HEK293T (cell line): ENCODE data around the gene CKM.

Source experiments
- CTCF ChIA-PET: fragments of 350-600 bp; formaldehyde crosslinking; extraction: SDS; loops from one replicate; lab custom pipeline; 2021; ENCODE audit warnings: antibody characterized with exemption, inconsistent platforms; lab: Yijun Ruan, JAX
- POLR2A ChIA-PET: fragments of 350-600 bp; formaldehyde crosslinking; extraction: SDS; loops from one replicate; lab custom pipeline; 2020; ENCODE audit warnings: antibody characterized with exemption, inconsistent platforms; lab: Yijun Ruan, JAX
- DNase-seq: peaks from one replicate; pipeline ENCODE4 v3.0.0; 2012; ENCODE audit warnings: mixed read lengths; ENCODE audit errors: extremely low spot score
- ARNT ChIP-seq: fragments of 450-650 bp; IDR thresholded peaks from 2 replicates; pipeline ENCODE4 v1.6.1; 2017; ENCODE audit warnings: mild to moderate bottlenecking
- BHLHE40 ChIP-seq: fragments of 450-650 bp; IDR thresholded peaks from 2 replicates; pipeline ENCODE4 v1.6.1; 2016; ENCODE audit warnings: mild to moderate bottlenecking, moderate library complexity, borderline replicate concordance
- CTBP1 ChIP-seq: fragments of 450-650 bp; IDR thresholded peaks from 2 replicates; pipeline ENCODE4 v1.6.1; 2016; ENCODE audit warnings: borderline replicate concordance
- ELF4 ChIP-seq: fragments of 450-650 bp; IDR thresholded peaks from 2 replicates; pipeline ENCODE4 v1.6.1; 2017; ENCODE audit warnings: antibody characterized with exemption
- FOXA1 ChIP-seq: fragments of 450-650 bp; IDR thresholded peaks from 2 replicates; pipeline ENCODE4 v1.6.1; 2016; ENCODE audit warnings: mild to moderate bottlenecking
- FOXK2 ChIP-seq: fragments of 450-650 bp; IDR thresholded peaks from 2 replicates; pipeline ENCODE4 v1.6.1; 2016; ENCODE audit warnings: mild to moderate bottlenecking
- FOXM1 ChIP-seq: fragments of 450-650 bp; IDR thresholded peaks from 2 replicates; pipeline ENCODE4 v1.6.1; 2017; ENCODE audit warnings: mild to moderate bottlenecking, borderline replicate concordance
- HDGF ChIP-seq: fragments of 450-650 bp; IDR thresholded peaks from 2 replicates; pipeline ENCODE4 v1.6.1; 2017; ENCODE audit warnings: antibody characterized with exemption, borderline replicate concordance
- L3MBTL2 ChIP-seq: fragments of 450-650 bp; conservative IDR thresholded peaks from 2 replicates; pipeline ENCODE4 v1.6.1; 2016; ENCODE audit warnings: mild to moderate bottlenecking
- LEF1 ChIP-seq: fragments of 450-650 bp; IDR thresholded peaks from 2 replicates; pipeline ENCODE4 v1.6.1; 2017; ENCODE audit warnings: mild to moderate bottlenecking, borderline replicate concordance
- NFRKB ChIP-seq: fragments of 450-650 bp; IDR thresholded peaks from 2 replicates; pipeline ENCODE4 v1.6.1; 2016; ENCODE audit warnings: mild to moderate bottlenecking, moderate library complexity
- SP1 ChIP-seq: fragments of 450-650 bp; IDR thresholded peaks from 2 replicates; pipeline ENCODE4 v1.6.1; 2017
- SUZ12 ChIP-seq: fragments of 450-650 bp; IDR thresholded peaks from 2 replicates; pipeline ENCODE4 v1.6.1; 2016; ENCODE audit warnings: mild to moderate bottlenecking
- TARDBP ChIP-seq: fragments of 450-650 bp; IDR thresholded peaks from 2 replicates; pipeline ENCODE4 v1.6.1; 2016
- ZNF384 ChIP-seq: fragments of 450-650 bp; IDR thresholded peaks from 2 replicates; pipeline ENCODE4 v1.6.1; 2016
- TF ChIP-seq, protein P1 (sequence below): fragments of 450-650 bp; IDR thresholded peaks from 2 replicates; pipeline ENCODE4 v1.6.1; 2016

Gene CKM

DNA sequence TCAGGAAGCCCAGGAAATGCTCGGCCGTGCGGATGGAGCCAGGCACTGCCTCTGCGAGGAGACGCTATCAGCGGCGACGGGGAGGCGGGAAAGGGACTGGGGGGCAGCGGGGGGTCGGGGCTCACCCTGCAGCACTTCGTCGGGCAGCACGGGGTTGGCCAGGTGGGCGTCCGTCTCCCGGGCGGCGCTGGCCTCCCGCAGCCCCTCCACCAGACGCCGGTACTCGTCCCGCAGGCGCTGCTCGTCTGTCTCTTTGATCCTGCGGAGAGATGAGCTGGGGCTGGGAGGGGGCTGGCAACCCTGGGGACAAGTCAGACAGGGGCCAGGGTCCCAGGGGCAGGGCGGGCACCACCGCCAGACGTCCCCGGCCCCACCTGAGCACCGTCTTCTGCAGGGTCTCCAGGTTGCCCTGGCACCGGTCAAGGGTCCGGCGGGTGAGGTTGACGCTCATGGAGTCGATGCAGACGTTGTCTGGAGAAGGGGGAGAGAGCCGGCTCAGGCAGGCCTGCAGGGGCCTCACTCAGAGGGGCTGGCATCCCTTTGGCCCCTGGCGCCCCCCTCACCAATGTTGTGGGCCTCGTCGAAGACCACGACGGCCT is 41.3 kb upstream of the CKM start:
- CTCF ChIA-PET, result no interaction called here
- POLR2A ChIA-PET, result no interaction called here
- TF ChIP-seq, protein P1, sequence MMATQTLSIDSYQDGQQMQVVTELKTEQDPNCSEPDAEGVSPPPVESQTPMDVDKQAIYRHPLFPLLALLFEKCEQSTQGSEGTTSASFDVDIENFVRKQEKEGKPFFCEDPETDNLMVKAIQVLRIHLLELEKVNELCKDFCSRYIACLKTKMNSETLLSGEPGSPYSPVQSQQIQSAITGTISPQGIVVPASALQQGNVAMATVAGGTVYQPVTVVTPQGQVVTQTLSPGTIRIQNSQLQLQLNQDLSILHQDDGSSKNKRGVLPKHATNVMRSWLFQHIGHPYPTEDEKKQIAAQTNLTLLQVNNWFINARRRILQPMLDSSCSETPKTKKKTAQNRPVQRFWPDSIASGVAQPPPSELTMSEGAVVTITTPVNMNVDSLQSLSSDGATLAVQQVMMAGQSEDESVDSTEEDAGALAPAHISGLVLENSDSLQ, result no peak
- TF ChIP-seq FOXA1, result no peak
- no peak for TF ChIP-seq NFRKB
- no peak for TF ChIP-seq TARDBP
- TF ChIP-seq ZNF384, result no peak
- no peak for TF ChIP-seq BHLHE40
- TF ChIP-seq FOXK2, result no peak
- no peak for TF ChIP-seq LEF1
- TF ChIP-seq L3MBTL2, result no peak
- TF ChIP-seq CTBP1, result no peak
- no peak for TF ChIP-seq ARNT
- TF ChIP-seq FOXM1, result no peak
- TF ChIP-seq SP1, result no peak
- DNase-seq, result no peak

DNA sequence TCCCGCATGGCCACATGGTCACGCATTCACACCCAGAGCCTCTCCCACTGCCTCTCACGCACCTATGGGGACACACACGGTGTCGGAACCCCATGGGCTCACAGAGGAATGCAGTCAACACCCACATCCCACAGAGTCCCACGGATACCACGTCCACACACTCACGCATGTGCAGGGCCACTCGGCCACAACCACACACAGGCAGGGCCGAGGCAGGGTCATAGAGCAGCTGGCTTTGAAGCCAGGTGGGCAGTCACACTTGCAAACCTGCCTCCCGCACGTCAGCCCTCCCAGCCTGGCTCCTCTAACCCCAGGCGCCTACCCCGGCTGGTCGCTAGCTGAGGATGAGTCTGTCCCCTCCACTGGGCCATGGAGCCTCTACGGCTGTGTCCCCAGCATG is 39.6 kb upstream of the CKM start:
- DNase-seq, result no peak
- ChIA-PET POLR2A (no interaction called here), CTCF (no interaction called here)
- TF ChIP-seq, protein P1, result no peak
- no peak for TF ChIP-seq ELF4
- no peak for TF ChIP-seq NFRKB
- no peak for TF ChIP-seq FOXA1

DNA sequence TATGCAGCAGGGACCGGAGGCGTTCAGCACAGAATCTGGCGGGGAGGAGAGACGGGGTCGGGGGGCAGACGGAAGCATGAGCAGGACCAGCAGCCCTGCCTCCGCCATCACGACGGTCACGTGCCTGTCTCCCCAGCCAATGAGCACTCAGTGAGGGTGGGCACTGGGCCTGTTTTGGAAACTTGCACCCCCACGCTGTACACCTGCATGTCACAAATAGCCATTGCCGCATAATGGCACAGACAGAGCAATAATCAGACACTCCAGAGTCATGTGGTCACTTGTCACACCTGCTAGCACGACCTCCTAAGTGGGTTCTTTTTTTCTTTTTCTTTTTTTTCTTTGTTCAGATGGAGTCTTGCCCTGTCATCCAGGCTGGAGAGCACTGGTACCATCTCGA is 38.9 kb upstream of the CKM start:
- ChIA-PET POLR2A (no interaction called here), CTCF (no interaction called here)
- no peak for DNase-seq
- no peak for TF ChIP-seq LEF1
- no peak for TF ChIP-seq ZNF384
- no peak for TF ChIP-seq SP1
- no peak for TF ChIP-seq NFRKB

DNA sequence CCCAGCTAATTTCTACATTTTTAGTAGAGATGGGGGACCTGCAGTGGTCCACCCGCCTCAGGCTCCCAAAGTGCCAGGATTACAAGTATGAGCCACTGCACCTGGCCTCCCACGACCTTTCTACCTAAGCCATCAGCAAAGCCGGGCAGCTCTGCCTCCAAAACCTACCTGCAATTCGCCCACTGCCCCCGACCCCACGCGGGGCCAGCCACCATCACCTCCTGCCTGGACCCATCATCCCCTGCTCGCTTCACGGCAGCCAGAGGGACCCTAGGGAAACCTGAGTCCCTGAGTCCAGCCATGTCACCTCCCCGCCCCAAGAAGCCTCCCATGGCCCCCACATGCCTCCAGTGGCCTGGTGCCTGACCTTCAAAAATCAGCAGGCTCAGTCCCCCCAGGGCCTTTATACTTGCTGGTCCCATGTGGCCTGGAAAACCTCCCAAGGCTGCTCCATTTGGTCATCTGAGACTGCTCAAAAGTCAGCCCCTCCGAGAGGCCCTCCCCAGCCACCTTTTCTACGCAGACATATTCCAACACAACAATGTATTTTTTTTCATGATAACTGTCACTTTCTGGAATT is 35.6 kb upstream of the CKM start:
- ChIA-PET POLR2A (no interaction called here), CTCF (no interaction called here)
- TF ChIP-seq HDGF, result no peak
- TF ChIP-seq ARNT, result no peak
- no peak for TF ChIP-seq TARDBP
- TF ChIP-seq FOXA1, result no peak
- no peak for TF ChIP-seq BHLHE40
- no peak for TF ChIP-seq LEF1
- TF ChIP-seq SUZ12, result no peak
- TF ChIP-seq FOXM1, result no peak
- TF ChIP-seq L3MBTL2, result no peak
- no peak for TF ChIP-seq FOXK2
- no peak for TF ChIP-seq NFRKB
- TF ChIP-seq ZNF384, result no peak
- DNase-seq, result no peak

DNA sequence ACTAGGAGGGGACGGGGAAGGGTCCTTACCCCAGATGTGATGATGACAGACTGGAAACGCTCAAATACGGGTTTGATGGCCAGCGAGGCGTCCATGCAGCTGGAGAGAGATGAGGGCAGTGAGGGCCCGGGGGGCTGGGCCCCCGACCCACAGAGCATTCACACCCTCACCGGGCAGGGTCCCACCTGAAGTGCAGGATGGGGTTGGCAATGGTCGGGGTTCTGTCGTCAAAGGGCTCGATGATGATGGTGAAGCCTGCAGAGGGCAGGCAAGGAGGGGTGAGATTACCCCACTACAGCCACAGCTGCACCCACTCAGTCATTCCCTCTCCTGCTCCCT is 34.7 kb upstream of the CKM start:
- POLR2A ChIA-PET, result no interaction called here
- CTCF ChIA-PET, result no interaction called here

DNA sequence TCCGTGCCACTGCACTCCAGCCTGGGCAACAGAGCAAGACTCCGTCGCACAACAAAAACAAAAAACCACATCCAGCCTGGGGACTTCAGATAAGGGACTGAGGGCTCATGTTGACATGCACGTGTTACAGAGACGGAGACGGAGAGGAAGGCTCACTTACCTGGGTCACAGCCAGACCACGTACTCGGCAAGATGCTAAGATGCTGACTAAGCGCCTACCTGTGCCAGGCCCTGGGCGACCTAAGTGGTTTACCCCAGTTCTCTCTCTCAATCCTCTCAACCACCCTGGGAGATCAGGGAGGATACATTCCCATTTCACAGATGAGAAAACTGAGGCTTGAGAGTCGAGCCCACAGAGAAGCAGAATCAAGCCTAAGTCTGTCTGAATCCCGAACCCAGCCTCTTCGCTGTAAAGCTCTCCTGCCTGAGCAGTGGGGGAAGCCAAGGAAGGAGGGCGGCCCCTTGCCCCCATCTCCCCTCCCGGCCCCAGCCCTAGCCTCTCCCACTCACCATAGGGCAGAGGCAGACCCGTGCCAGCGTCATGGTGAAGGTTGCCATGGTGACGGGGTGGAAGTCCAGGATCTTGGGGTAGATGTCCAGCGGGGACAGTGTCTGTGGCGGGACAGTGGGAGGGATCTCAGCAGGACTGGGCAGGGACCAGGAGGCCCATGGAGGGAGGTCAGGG is 34.2 kb upstream of the CKM start:
- no peak for DNase-seq
- ChIA-PET CTCF (no interaction called here), POLR2A (interaction anchor here (0.6 kb wide), 1 partner anchor 46 kb away, joined by 3 read pairs; no protein-coding TSS in a partner anchor)
- no peak for TF ChIP-seq HDGF
- no peak for TF ChIP-seq LEF1
- no peak for TF ChIP-seq NFRKB
- TF ChIP-seq ELF4, result no peak
- TF ChIP-seq SP1, result no peak
- TF ChIP-seq, protein P1, result no peak
- no peak for TF ChIP-seq BHLHE40
- no peak for TF ChIP-seq ARNT
- no peak for TF ChIP-seq CTBP1
- no peak for TF ChIP-seq FOXM1
- no peak for TF ChIP-seq FOXA1
- TF ChIP-seq TARDBP, result no peak

More for the DNA sequence above, 34.7 kb upstream of the CKM start:
- DNase-seq, result no peak
- TF ChIP-seq CTBP1 (no peak), ARNT (no peak), LEF1 (no peak), SP1 (no peak), BHLHE40 (no peak), SUZ12 (no peak), TARDBP (no peak), ELF4 (no peak), ZNF384 (no peak), NFRKB (no peak), L3MBTL2 (no peak), FOXK2 (no peak), FOXA1 (no peak), FOXM1 (no peak)
- TF ChIP-seq, protein P1, result no peak
